GM12874 (cell line): Measurements from ENCODE around the gene GATA1.

ENCODE experiments used
- CTCF ChIP-seq: IDR thresholded peaks from 2 replicates; pipeline ENCODE4 v1.5.1; 2011; ENCODE audit warnings: low read depth, mild to moderate bottlenecking, control low read depth, low read length, moderate library complexity; ENCODE audit not compliant: insufficient read depth

Gene GATA1

GRCh38 chrX:48815266-48815665 lies 28.9 kb downstream of the GATA1 start:
- TF ChIP-seq CTCF: no peak

GRCh38 chrX:48816014-48816810 lies 29.8 kb downstream of the GATA1 start:
- no peak for TF ChIP-seq CTCF

GRCh38 chrX:48818098-48818497 lies 31.7 kb downstream of the GATA1 start:
- no peak for TF ChIP-seq CTCF

- TF ChIP-seq CTCF: no peak
Measured at GRCh38 chrX:48818866-48819265, 32.5 kb downstream of the GATA1 start.

- no peak for TF ChIP-seq CTCF
Measured at GRCh38 chrX:48823053-48823452, 36.7 kb downstream of the GATA1 start.

GRCh38 chrX:48824066-48824465 lies 37.7 kb downstream of the GATA1 start:
- TF ChIP-seq CTCF: no peak

- TF ChIP-seq CTCF: no peak
Measured at GRCh38 chrX:48826135-48826875, 39.9 kb downstream of the GATA1 start, which contains the start of gene ERAS. Gene ERAS (plus strand): TSS chrX:48826513. CDS start chrX:48829124, 2,611 bp downstream.
